ENCODE measurements around the gene ZDHHC14. TPM values are rescaled to one million over a fixed set of nuclear protein-coding genes. Genes with fewer than 3 reads are reported as not detected.
A peak's percentile ranks its signal among the peaks of the same experiment; 100 is the strongest.

The ZDHHC14 gene
- total RNA-seq, 2 experiments from 2014 or later: 10.7 to 12.1 TPM

- ATAC-seq (no peak), DNase-seq (no peak)
- H3K4me1 Mint-ChIP-seq (ENCODE audit: low read depth): peaks cover 22% of the 10 kb centered on the region
- no peaks in the 10 kb centered on the region for H3K9me3 Mint-ChIP-seq (ENCODE audit: insufficient read depth)
- H3K27ac Mint-ChIP-seq: no peak overlapping the region
- H3K36me3 Mint-ChIP-seq (ENCODE audit: low read depth): no peaks in the 10 kb centered on the region
- peaks cover 6% of the 10 kb centered on the region for H3K27me3 Mint-ChIP-seq (ENCODE audit: low read depth)
- H3K4me3 Mint-ChIP-seq: no peak overlapping the region
- POLR2A ChIA-PET: no interaction called here
- CTCF ChIA-PET: interaction anchor here (1.1 to 4.4 kb wide), 8 partner anchors 13 to 354 kb away, joined by 3 to 41 read pairs (median 10); partner anchors contain the start of gene TMEM242
Observed at GRCh38 chr6:157669323-157669722, 288.3 kb downstream of the ZDHHC14 start.

GRCh38 chr6:157669747-157670216, 288.8 kb downstream of the ZDHHC14 start:
- Mint-ChIP-seq H3K4me1 (ENCODE audit: low read depth) (peaks cover 22% of the 10 kb centered on the region), H3K4me3 (no peak overlapping the region), H3K36me3 (ENCODE audit: low read depth) (no peaks in the 10 kb centered on the region), H3K27ac (no peak overlapping the region), H3K27me3 (ENCODE audit: low read depth) (peaks cover 6% of the 10 kb centered on the region), H3K9me3 (ENCODE audit: insufficient read depth) (no peaks in the 10 kb centered on the region)
- peak; percentile 25 for ATAC-seq
- no peak for DNase-seq
- ChIA-PET CTCF (interaction anchor here (1.0 to 4.4 kb wide), 10 partner anchors 10 to 356 kb away, joined by 3 to 23 read pairs (median 3); no protein-coding TSS in a partner anchor), POLR2A (no interaction called here)

- H3K36me3 Mint-ChIP-seq (ENCODE audit: low read depth): no peaks in the 10 kb centered on the region
- H3K9me3 Mint-ChIP-seq (ENCODE audit: insufficient read depth): no peaks in the 10 kb centered on the region
- no peak overlapping the region for H3K4me3 Mint-ChIP-seq
- POLR2A ChIA-PET: no interaction called here
- no peak for ATAC-seq
- DNase-seq: peak; percentile 26
- CTCF ChIA-PET: interaction anchor here (1.0 to 2.9 kb wide), 10 partner anchors 11 to 356 kb away, joined by 3 to 23 read pairs (median 4); no protein-coding TSS in a partner anchor
- no peak overlapping the region for H3K27ac Mint-ChIP-seq
- H3K27me3 Mint-ChIP-seq (ENCODE audit: low read depth): peaks cover 3% of the 10 kb centered on the region
- peaks cover 22% of the 10 kb centered on the region for H3K4me1 Mint-ChIP-seq (ENCODE audit: low read depth)
Observed at GRCh38 chr6:157670466-157671186, 289.6 kb downstream of the ZDHHC14 start.

DNA sequence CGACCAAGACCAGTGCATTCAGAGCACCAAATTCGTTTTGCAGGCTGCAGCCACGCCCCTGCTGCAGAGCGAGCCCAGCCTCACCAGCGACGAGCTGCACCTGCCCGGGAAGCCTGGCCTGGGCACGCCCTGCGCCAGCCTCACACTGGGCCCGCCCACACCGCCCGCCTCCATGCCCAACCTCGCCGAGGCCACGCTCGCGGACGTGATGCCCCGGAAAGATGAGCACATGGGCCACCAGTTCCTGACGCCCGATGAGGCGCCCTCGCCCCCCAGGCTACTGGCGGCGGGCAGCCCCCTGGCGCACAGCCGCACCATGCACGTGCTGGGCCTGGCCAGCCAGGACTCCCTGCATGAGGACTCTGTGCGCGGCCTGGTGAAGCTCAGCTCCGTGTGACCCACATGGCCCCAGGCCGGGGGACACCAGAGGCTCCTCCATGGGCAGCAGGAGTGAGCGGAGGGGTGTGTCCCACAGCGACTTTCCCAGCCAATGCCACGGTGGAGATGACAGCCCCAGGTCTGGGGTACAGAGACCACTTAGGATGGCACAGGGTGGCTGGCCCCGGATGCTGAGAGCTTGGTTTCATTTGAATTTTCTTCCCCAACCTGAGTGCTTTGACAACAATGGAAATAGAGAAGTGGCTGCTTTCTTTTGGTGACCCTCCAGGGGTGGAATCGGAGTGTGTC, 291.9 kb downstream of the ZDHHC14 start:
- H3K4me3 Mint-ChIP-seq: no peak overlapping the region
- ATAC-seq: no peak
- H3K27me3 Mint-ChIP-seq (ENCODE audit: low read depth): no peaks in the 10 kb centered on the region
- no peak overlapping the region for H3K27ac Mint-ChIP-seq
- ChIA-PET CTCF (no interaction called here), POLR2A (no interaction called here)
- H3K9me3 Mint-ChIP-seq (ENCODE audit: insufficient read depth): no peaks in the 10 kb centered on the region
- peaks cover 16% of the 10 kb centered on the region for H3K4me1 Mint-ChIP-seq (ENCODE audit: low read depth)
- DNase-seq: no peak
- no peaks in the 10 kb centered on the region for H3K36me3 Mint-ChIP-seq (ENCODE audit: low read depth)

DNA sequence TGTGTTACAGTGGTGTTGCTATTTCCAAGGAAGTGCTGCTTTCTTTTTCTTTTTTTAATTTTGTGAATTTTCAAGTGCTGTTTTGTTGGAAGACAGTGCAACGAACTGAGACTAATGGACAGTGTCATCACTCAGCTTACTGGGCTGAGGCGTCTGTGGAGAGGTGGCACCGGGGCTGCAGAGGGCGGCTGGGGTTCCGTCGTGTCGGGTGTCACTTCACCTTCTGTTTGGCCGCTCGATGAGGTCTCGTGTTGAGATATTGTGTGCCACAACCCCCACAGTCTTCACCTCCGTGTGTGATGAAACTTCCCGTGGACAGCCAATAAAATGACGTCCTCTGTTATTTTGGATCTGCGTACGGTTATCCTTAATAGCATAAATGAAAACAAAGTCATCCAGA, 292.6 kb downstream of the ZDHHC14 start:
- H3K9me3 Mint-ChIP-seq (ENCODE audit: insufficient read depth): no peaks in the 10 kb centered on the region
- DNase-seq (no peak), ATAC-seq (no peak)
- peaks cover 16% of the 10 kb centered on the region for H3K4me1 Mint-ChIP-seq (ENCODE audit: low read depth)
- H3K36me3 Mint-ChIP-seq (ENCODE audit: low read depth): no peaks in the 10 kb centered on the region
- peaks cover 3% of the 10 kb centered on the region for H3K27me3 Mint-ChIP-seq (ENCODE audit: low read depth)
- ChIA-PET CTCF (no interaction called here), POLR2A (no interaction called here)
- no peak overlapping the region for H3K27ac Mint-ChIP-seq
- no peak overlapping the region for H3K4me3 Mint-ChIP-seq

DNA sequence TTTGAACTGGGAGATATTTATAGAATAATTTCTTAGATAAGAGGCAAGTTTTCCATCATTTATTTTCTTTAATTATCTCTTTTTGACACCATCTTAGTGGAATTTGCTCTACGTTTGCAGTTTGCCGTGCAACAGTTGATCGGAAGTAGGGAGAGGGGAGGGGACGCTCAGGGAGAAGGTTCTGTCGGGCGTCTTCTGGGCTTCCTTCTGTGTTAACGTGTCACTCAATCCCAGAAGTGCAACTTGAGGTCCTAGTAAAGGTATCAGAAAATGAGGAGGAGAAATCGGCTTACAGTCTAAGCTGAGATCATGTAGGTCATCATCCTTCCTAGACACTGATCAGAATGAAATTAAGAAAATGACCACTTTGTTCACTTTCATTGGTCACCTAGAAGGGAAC, 293.1 kb downstream of the ZDHHC14 start:
- DNase-seq (no peak), ATAC-seq (no peak)
- Mint-ChIP-seq H3K4me1 (ENCODE audit: low read depth) (peaks cover 16% of the 10 kb centered on the region), H3K4me3 (no peak overlapping the region), H3K9me3 (ENCODE audit: insufficient read depth) (no peaks in the 10 kb centered on the region), H3K27me3 (ENCODE audit: low read depth) (peaks cover 3% of the 10 kb centered on the region), H3K27ac (no peak overlapping the region), H3K36me3 (ENCODE audit: low read depth) (no peaks in the 10 kb centered on the region)
- POLR2A ChIA-PET: no interaction called here
- CTCF ChIA-PET: no interaction called here

- Mint-ChIP-seq H3K9me3 (ENCODE audit: insufficient read depth) (no peaks in the 10 kb centered on the region), H3K4me3 (no peak overlapping the region), H3K27me3 (ENCODE audit: low read depth) (peaks cover 3% of the 10 kb centered on the region), H3K27ac (no peak overlapping the region), H3K4me1 (ENCODE audit: low read depth) (peaks cover 3% of the 10 kb centered on the region), H3K36me3 (ENCODE audit: low read depth) (no peaks in the 10 kb centered on the region)
- CTCF ChIA-PET: interaction anchor here (1.0 kb wide), 1 partner anchor 9 kb away, joined by 4 read pairs; no protein-coding TSS in a partner anchor
- DNase-seq (no peak), ATAC-seq (no peak)
- POLR2A ChIA-PET: interaction anchor here (1.3 kb wide), 1 partner anchor 10 kb away, joined by 3 read pairs; no protein-coding TSS in a partner anchor
Observed at GRCh38 chr6:157675831-157676230, 294.8 kb downstream of the ZDHHC14 start.

- no peaks in the 10 kb centered on the region for H3K36me3 Mint-ChIP-seq (ENCODE audit: low read depth)
- H3K27ac Mint-ChIP-seq: no peak overlapping the region
- no peak overlapping the region for H3K4me3 Mint-ChIP-seq
- DNase-seq: no peak
- H3K27me3 Mint-ChIP-seq (ENCODE audit: low read depth): peaks cover 3% of the 10 kb centered on the region
- no peak for ATAC-seq
- H3K4me1 Mint-ChIP-seq (ENCODE audit: low read depth): no peaks in the 10 kb centered on the region
- ChIA-PET POLR2A (interaction anchor here (1.3 kb wide), 1 partner anchor 10 kb away, joined by 3 read pairs; no protein-coding TSS in a partner anchor), CTCF (interaction anchor here (1.0 kb wide), 1 partner anchor 10 kb away, joined by 4 read pairs; no protein-coding TSS in a partner anchor)
- H3K9me3 Mint-ChIP-seq (ENCODE audit: insufficient read depth): no peaks in the 10 kb centered on the region
Observed at GRCh38 chr6:157676241-157676640, 295.3 kb downstream of the ZDHHC14 start.

DNA sequence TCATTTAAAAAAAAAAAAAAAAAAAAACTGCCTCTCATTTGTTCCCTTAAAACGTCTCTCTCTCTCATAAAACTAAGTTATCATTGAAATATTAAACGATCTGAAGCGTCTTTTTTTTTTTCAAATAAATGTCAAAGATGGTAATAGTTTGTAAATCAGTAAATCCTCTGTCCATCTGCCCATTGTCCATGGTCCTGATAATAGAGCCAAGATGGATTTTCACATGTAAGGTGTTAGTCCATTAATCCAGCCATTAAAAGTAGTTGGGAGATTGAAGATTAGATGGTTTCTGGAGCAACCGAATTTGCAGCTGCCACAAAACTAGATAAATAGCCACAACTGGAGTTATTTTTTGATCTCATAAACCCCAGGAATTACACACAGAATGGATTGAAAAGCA, 296.2 kb downstream of the ZDHHC14 start:
- no peaks in the 10 kb centered on the region for H3K9me3 Mint-ChIP-seq (ENCODE audit: insufficient read depth)
- no peaks in the 10 kb centered on the region for H3K4me1 Mint-ChIP-seq (ENCODE audit: low read depth)
- ATAC-seq: no peak
- ChIA-PET CTCF (interaction anchor here (0.6 kb wide), 1 partner anchor 213 kb away, joined by 3 read pairs; no protein-coding TSS in a partner anchor), POLR2A (no interaction called here)
- H3K27ac Mint-ChIP-seq: no peak overlapping the region
- no peaks in the 10 kb centered on the region for H3K36me3 Mint-ChIP-seq (ENCODE audit: low read depth)
- DNase-seq: no peak
- no peak overlapping the region for H3K4me3 Mint-ChIP-seq
- H3K27me3 Mint-ChIP-seq (ENCODE audit: low read depth): peaks cover 3% of the 10 kb centered on the region

- no peak overlapping the region for H3K27ac Mint-ChIP-seq
- H3K9me3 Mint-ChIP-seq (ENCODE audit: insufficient read depth): no peaks in the 10 kb centered on the region
- no peak overlapping the region for H3K4me3 Mint-ChIP-seq
- no peaks in the 10 kb centered on the region for H3K4me1 Mint-ChIP-seq (ENCODE audit: low read depth)
- H3K27me3 Mint-ChIP-seq (ENCODE audit: low read depth): peaks cover 6% of the 10 kb centered on the region
- CTCF ChIA-PET: no interaction called here
- no peaks in the 10 kb centered on the region for H3K36me3 Mint-ChIP-seq (ENCODE audit: low read depth)
- POLR2A ChIA-PET: no interaction called here
- DNase-seq (no peak), ATAC-seq (no peak)
Observed at GRCh38 chr6:157679605-157680580, 298.9 kb downstream of the ZDHHC14 start.

GRCh38 chr6:157681041-157681650, 300.2 kb downstream of the ZDHHC14 start:
- CTCF ChIA-PET: no interaction called here
- no peaks in the 10 kb centered on the region for H3K4me1 Mint-ChIP-seq (ENCODE audit: low read depth)
- POLR2A ChIA-PET: no interaction called here
- DNase-seq (no peak), ATAC-seq (no peak)
- H3K9me3 Mint-ChIP-seq (ENCODE audit: insufficient read depth): no peaks in the 10 kb centered on the region
- H3K27ac Mint-ChIP-seq: no peak overlapping the region
- no peak overlapping the region for H3K4me3 Mint-ChIP-seq
- no peaks in the 10 kb centered on the region for H3K36me3 Mint-ChIP-seq (ENCODE audit: low read depth)
- peaks cover 6% of the 10 kb centered on the region for H3K27me3 Mint-ChIP-seq (ENCODE audit: low read depth)
